ENCODE results near the gene AGBL4.

DNA sequence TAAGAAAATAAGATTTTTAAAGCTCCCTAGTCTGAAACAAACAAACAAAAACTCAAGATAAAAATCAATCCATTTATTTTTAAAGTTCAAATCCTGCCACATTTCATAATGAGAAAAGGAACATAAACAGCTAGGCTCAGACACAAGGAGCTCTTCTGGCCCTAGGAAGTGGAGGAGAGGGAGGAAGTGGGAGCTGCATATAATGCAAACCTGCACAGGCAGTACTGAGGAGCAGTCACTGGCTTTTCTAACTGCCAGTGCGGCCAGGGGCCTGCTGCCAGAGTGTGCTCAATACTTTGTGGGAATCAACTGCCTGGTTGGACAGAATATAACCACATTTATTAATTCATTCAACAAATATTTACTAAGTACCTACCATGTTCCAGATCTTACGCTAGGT is 1411.9 kb downstream of the AGBL4 start:
- TF ChIP-seq SP2 (tag by site-specific recombination; IDR thresholded peaks at IDR 0.05) (no peak), TRIM28 (IDR thresholded peaks at IDR 0.05; ENCODE audit: borderline replicate concordance, low read length) (no peak), ZNF146 (tag by site-specific recombination; IDR thresholded peaks at IDR 0.05) (no peak), GLIS2 (tag by site-specific recombination; IDR thresholded peaks at IDR 0.05) (no peak), ZBTB7A (tag by site-specific recombination; IDR thresholded peaks at IDR 0.05; ENCODE audit: low read depth) (no peak), ZBTB21 (tag by site-specific recombination; IDR thresholded peaks at IDR 0.05) (no peak), ZNF843 (tag by site-specific recombination; IDR thresholded peaks at IDR 0.05) (no peak), ZNF510 (tag by site-specific recombination; IDR thresholded peaks at IDR 0.05; ENCODE audit: insufficient replicate concordance) (no peak)
- TF ChIP-seq, protein P1, sequence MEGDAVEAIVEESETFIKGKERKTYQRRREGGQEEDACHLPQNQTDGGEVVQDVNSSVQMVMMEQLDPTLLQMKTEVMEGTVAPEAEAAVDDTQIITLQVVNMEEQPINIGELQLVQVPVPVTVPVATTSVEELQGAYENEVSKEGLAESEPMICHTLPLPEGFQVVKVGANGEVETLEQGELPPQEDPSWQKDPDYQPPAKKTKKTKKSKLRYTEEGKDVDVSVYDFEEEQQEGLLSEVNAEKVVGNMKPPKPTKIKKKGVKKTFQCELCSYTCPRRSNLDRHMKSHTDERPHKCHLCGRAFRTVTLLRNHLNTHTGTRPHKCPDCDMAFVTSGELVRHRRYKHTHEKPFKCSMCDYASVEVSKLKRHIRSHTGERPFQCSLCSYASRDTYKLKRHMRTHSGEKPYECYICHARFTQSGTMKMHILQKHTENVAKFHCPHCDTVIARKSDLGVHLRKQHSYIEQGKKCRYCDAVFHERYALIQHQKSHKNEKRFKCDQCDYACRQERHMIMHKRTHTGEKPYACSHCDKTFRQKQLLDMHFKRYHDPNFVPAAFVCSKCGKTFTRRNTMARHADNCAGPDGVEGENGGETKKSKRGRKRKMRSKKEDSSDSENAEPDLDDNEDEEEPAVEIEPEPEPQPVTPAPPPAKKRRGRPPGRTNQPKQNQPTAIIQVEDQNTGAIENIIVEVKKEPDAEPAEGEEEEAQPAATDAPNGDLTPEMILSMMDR (tag by site-specific recombination; IDR thresholded peaks at IDR 0.05) = no peak
- TF ChIP-seq, protein P2, sequence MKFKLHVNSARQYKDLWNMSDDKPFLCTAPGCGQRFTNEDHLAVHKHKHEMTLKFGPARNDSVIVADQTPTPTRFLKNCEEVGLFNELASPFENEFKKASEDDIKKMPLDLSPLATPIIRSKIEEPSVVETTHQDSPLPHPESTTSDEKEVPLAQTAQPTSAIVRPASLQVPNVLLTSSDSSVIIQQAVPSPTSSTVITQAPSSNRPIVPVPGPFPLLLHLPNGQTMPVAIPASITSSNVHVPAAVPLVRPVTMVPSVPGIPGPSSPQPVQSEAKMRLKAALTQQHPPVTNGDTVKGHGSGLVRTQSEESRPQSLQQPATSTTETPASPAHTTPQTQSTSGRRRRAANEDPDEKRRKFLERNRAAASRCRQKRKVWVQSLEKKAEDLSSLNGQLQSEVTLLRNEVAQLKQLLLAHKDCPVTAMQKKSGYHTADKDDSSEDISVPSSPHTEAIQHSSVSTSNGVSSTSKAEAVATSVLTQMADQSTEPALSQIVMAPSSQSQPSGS (tag by site-specific recombination; IDR thresholded peaks at IDR 0.05; ENCODE audit: low read depth) = no peak
- TF ChIP-seq, protein P3, sequence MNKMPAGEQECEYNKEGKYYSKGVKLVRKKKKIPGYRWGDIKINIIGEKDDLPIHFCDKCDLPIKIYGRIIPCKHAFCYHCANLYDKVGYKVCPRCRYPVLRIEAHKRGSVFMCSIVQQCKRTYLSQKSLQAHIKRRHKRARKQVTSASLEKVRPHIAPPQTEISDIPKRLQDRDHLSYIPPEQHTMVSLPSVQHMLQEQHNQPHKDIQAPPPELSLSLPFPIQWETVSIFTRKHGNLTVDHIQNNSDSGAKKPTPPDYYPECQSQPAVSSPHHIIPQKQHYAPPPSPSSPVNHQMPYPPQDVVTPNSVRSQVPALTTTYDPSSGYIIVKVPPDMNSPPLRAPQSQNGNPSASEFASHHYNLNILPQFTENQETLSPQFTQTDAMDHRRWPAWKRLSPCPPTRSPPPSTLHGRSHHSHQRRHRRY (tag by site-specific recombination; IDR thresholded peaks at IDR 0.05) = no peak

All from HEK293 (cell line).